ENCODE measurements around the gene RNF113A.
"Not testable (repeated sequence)": the region's sequence is repeated elsewhere in the genome, so short reads cannot be mapped to it uniquely, and the experiment has no call there.

The RNF113A gene

DNA sequence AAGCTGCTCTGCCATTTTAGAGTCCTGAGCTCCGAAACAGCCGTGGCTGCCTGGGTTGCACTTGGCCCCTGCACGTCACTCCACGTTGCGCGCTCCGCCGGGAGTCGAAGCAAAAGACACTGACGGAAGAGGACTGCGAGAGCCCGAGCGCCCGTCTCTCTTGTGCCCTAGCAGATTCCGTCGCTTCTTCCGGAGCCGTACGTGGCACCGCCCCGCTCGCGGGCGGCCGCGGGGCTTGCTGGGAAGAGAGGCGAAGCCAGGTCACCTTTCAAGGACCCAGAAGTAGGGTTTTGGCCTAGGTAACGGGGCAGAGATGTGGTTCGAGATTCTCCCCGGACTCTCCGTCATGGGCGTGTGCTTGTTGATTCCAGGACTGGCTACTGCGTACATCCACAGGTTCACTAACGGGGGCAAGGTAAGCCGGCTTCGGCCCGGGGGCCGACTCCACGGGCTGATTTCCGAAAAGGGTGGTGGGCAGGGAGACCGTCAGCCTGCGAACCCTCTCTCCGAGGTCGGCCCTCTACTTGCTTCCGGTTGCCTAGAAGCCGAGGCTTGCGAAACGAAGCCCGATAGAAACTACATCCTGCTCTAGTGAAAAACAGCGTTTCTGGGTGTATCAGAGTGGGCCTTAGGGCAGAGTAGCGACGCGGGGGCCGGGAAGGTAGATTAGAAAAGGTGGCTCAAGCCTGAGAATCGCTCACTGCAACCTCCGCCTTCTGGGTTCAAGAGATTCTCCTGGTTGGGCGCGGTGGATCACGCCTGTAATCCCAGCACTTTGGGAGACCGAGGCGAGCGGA is at the start of gene RNF113A, which contains the start of gene NDUFA1:
Gene RNF113A (minus strand): TSS at position 135 of the 797 bp plus-strand sequence. CDS start 120 bp downstream, at position 15.
Gene NDUFA1 (plus strand): TSS at position 234 of the 797 bp plus-strand sequence. CDS start 80 bp downstream, at position 314.
- DNase-seq = peak; percentile 93

GRCh38 chrX:119919835-119920585 is 48.5 kb upstream of the RNF113A start:
- no peak for DNase-seq

DNA sequence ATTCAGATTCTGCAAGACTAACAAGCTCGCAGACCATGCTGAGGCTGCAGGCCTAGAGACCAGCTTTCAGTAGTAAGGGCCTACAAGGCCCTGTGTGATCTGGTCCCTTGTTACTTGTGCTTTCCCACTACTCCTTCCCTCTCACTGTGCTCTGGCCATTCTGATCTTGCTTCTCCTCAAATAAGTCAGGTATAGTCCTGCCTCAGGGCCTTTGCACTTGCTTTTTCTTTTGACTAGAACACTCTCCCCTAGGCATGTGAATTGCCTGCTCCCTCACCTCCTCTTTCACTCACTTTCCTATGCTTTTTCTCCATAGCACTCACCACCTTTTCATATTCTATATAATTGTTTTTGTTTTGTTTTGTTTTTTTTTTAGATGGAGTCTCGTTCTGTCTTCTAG is 46.3 kb upstream of the RNF113A start:
- DNase-seq = no peak

DNA sequence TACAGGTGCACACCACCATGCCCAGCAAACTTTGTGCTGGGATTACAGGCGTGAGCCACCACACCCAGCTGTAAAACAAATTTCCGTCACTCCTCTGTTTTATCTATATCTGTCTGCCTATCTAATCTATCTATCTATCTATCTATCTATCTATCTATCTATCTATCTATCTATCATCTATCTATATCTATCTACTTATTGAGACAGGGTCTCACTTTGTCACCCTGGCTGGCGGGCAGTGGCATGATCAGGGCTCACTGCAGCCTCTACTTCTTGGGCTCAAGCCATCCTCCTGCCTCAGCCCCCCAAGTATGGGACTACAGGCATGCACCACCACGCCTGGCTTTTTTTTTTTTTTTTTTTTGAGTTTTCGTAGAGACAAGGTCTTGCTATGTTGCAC is 44.8 kb upstream of the RNF113A start:
- no peak for DNase-seq

- no peak for DNase-seq
Observed at GRCh38 chrX:119900976-119901375, 29.4 kb upstream of the RNF113A start.

DNA sequence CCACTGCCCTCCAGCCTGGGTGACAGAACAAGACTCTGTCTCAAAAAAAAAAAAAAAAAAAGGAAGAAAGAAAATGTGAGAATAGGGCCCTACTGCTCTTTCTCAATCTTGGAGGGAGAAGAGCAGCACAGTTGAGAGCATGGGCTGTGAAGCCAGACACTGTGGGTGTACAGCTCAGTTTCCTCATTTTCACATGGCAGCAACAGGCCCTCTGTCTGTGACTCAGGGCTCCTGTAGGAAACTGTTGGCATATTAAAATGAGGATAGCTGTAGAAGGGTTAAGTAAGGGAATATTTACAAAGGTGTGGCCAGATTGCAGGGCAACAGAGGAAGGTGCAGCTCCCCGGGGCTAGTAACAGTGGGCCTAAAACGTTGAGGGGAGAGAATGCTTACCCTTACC is 27.6 kb upstream of the RNF113A start:
- DNase-seq = no peak

GRCh38 chrX:119895843-119896326 is 24.4 kb upstream of the RNF113A start, which contains the start of gene AKAP14:
Gene AKAP14 (plus strand): TSS chrX:119895893. CDS start chrX:119903224, 7,331 bp downstream.
- DNase-seq = no peak

- not testable (repeated sequence) for DNase-seq
Observed at GRCh38 chrX:119891961-119892692, 20.6 kb upstream of the RNF113A start.

DNA sequence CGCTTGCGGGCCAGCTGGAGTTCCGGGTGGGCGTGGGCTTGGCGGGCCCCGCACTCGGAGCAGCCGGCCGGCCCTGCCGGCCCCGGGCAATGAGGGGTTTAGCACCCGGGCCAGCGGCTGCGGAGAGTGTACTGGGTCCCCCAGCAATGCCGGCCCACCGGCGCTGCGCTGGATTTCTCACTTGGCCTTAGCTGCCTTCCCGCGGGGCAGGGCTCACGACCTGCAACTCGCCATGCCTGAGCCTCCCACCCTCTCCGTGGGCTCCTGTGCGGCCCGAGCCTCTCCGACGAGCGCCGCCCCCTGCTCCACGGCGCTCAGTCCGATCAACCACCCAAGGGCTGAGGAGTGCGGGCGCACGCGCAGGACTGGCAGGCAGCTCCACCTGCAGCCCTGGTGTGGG is 19.1 kb upstream of the RNF113A start:
- not testable (repeated sequence) for DNase-seq

GRCh38 chrX:119887721-119888425 is 16.3 kb upstream of the RNF113A start:
- peak; percentile 64 for DNase-seq

- peak; percentile 20 for DNase-seq
Observed at GRCh38 chrX:119885554-119886428, 14.3 kb upstream of the RNF113A start.

DNA sequence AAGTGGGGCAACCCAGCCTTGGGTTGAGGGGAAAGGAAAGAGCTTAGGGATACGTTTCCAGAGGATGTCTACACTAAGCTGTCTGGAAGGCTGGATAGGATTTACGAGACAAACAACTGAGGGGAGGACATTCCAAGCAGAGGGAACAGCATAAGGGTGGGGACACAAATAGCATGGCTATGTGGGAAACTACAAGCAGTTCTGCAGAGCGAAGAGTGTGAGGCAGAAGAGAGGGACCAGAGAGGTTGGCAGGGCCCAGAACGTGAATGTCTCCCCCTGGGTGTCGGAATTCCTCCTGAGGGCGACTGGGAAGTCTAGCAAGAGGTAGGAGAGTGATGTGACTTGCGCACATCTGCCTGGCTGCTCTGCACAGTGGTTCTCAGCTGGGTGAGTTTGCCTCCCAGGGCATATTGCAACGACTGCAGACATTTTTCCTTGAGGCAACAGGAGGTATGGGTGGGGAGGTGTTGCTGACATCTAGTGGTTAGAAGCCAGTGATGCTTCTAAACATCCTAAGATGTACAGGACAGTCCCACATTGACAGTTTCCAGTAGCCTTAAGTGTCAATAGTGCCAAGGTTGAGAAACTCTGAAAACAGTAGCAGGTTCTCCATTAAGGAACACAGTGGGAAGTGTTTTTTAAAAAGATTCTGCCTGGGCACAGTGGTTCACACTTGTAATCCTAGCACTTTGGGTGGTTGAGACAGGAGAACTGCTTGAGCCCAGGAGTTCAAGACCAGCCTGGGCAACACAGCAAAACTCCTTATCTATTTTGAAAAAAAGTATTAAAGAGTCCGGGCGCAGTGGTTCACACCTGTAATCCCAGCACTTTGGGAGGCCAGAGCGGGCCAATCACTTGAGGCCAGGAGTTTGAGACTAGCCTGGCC is 9.3 kb upstream of the RNF113A start:
- peak; percentile 58 for DNase-seq

- DNase-seq = no peak
Observed at GRCh38 chrX:119880076-119880475, 8.5 kb upstream of the RNF113A start.

DNA sequence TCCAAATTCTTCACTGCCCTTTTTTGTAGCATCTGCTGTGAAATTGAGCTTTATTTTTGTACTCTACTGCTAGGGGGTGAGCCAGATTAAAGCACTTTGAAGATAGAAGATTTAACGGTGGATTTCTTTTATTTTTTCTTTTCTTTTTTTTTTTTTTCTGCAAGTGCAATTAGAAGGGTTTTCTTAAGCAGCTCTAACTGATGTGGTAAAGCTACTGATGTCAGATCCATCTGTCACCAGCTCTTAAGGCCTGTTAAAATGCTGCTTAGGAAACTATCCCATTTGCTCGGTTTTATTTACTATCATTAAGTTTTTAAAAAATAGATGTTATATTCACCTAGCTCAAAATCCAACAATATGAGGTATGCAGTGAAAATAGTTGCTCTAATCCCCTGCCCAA is 7.2 kb upstream of the RNF113A start:
- DNase-seq = no peak

GRCh38 chrX:119871245-119871598 is 311 bp downstream of the RNF113A start:
- no peak for DNase-seq

GRCh38 chrX:119870626-119871131 is 854 bp downstream of the RNF113A start:
- DNase-seq = peak; percentile 42

- DNase-seq = no peak
Observed at GRCh38 chrX:119853444-119853843, 18.1 kb downstream of the RNF113A start.

- DNase-seq = peak; percentile 99
Observed at GRCh38 chrX:119852382-119853353, 18.9 kb downstream of the RNF113A start, which contains the start of gene UPF3B. Gene UPF3B (minus strand): TSS chrX:119852963. CDS start chrX:119852928, 35 bp downstream.

DNA sequence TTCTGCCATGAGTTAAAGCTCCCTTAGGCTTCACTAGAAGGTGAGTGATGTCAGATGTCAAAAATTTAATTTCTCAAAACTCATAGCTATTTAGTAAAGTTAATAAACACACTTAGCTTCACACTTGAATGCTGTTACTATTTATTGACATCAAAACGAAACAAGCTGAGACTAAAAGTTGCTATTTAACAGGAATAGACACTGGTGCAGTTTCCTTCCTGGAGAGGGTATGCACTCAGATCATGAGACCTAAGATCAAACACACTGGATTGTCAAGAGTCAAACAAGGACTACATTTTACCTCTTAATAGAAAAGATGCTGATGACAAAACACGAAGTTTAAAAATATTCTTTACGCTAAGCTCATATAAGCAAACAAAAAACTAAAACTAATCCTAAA is 37.6 kb downstream of the RNF113A start:
- DNase-seq = no peak

Data from RPMI8226 (cell line).